ENCODE data around the gene MRPL37.

DNA sequence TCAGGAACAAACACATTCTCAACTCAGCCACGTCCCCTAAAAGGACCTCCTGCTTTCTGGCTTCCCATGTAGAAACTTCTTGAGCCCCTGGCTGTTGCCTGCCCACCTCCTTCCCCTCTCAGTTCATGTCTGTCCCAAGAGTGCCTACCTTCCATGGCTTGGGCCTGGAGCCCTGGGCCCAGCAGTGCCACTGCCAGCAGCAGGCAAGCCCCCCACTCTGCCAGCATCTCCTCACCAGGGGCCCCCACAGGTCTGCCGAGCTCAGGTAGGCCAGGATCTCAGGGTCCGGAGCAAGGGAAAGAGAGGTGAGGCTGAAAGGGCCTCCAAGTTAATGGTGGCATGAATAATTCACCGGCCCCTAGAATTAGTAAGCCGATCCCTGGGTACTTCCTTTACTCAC, 47.3 kb upstream of the MRPL37 start, which contains the start of gene CDCP2:
- TF ChIP-seq POLR2AphosphoS5 (IDR thresholded peaks at IDR 0.05; ENCODE audit: low read depth, low read length), result no peak
- TF ChIP-seq, protein P1, sequence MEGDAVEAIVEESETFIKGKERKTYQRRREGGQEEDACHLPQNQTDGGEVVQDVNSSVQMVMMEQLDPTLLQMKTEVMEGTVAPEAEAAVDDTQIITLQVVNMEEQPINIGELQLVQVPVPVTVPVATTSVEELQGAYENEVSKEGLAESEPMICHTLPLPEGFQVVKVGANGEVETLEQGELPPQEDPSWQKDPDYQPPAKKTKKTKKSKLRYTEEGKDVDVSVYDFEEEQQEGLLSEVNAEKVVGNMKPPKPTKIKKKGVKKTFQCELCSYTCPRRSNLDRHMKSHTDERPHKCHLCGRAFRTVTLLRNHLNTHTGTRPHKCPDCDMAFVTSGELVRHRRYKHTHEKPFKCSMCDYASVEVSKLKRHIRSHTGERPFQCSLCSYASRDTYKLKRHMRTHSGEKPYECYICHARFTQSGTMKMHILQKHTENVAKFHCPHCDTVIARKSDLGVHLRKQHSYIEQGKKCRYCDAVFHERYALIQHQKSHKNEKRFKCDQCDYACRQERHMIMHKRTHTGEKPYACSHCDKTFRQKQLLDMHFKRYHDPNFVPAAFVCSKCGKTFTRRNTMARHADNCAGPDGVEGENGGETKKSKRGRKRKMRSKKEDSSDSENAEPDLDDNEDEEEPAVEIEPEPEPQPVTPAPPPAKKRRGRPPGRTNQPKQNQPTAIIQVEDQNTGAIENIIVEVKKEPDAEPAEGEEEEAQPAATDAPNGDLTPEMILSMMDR (IDR thresholded peaks at IDR 0.05), result no peak
- no peak for TF ChIP-seq GABPA (IDR thresholded peaks at IDR 0.05; ENCODE audit: low read depth)
- no peak for TF ChIP-seq RXRA (IDR thresholded peaks at IDR 0.05; ENCODE audit: borderline replicate concordance, low read depth)
- no peak for TF ChIP-seq EP300 (IDR thresholded peaks at IDR 0.05; ENCODE audit: borderline replicate concordance in 1 of 2, low read depth in 1 of 2, low read length in 1 of 2)
- TF ChIP-seq, protein P2, sequence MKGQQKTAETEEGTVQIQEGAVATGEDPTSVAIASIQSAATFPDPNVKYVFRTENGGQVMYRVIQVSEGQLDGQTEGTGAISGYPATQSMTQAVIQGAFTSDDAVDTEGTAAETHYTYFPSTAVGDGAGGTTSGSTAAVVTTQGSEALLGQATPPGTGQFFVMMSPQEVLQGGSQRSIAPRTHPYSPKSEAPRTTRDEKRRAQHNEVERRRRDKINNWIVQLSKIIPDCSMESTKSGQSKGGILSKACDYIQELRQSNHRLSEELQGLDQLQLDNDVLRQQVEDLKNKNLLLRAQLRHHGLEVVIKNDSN (IDR thresholded peaks at IDR 0.05; ENCODE audit: borderline replicate concordance, low read depth), result no peak
- TF ChIP-seq, protein P3, sequence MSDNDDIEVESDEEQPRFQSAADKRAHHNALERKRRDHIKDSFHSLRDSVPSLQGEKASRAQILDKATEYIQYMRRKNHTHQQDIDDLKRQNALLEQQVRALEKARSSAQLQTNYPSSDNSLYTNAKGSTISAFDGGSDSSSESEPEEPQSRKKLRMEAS (IDR thresholded peaks at IDR 0.05; ENCODE audit: low read depth), result no peak
- TF ChIP-seq FOXM1 (IDR thresholded peaks at IDR 0.05; ENCODE audit: low read depth), result no peak
- TF ChIP-seq JUND (IDR thresholded peaks at IDR 0.05), result no peak
- TF ChIP-seq SMC3 (IDR thresholded peaks at IDR 0.05; ENCODE audit: low read depth, low read length), result no peak
- TF ChIP-seq GATA2 (CRISPR knock-in tag; IDR thresholded peaks at IDR 0.05), result no peak
- TF ChIP-seq, protein P4, sequence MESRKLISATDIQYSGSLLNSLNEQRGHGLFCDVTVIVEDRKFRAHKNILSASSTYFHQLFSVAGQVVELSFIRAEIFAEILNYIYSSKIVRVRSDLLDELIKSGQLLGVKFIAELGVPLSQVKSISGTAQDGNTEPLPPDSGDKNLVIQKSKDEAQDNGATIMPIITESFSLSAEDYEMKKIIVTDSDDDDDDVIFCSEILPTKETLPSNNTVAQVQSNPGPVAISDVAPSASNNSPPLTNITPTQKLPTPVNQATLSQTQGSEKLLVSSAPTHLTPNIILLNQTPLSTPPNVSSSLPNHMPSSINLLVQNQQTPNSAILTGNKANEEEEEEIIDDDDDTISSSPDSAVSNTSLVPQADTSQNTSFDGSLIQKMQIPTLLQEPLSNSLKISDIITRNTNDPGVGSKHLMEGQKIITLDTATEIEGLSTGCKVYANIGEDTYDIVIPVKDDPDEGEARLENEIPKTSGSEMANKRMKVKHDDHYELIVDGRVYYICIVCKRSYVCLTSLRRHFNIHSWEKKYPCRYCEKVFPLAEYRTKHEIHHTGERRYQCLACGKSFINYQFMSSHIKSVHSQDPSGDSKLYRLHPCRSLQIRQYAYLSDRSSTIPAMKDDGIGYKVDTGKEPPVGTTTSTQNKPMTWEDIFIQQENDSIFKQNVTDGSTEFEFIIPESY (IDR thresholded peaks at IDR 0.05; ENCODE audit: borderline replicate concordance, low read depth), result no peak

Measured in SK-N-SH (cell line).